ENCODE measurements around the gene TMEM38A.
"Not testable (repeated sequence)": the region's sequence is repeated elsewhere in the genome, so short reads cannot be mapped to it uniquely, and the experiment has no call there.

TMEM38A gene

GRCh38 chr19:16638666-16639065 is 22.3 kb upstream of the TMEM38A start:
- no peak for DNase-seq (ENCODE audit: low spot score)

- DNase-seq (ENCODE audit: low spot score), result no peak
Measured at GRCh38 chr19:16640951-16641350, 20.0 kb upstream of the TMEM38A start.

GRCh38 chr19:16641695-16642094 is 19.2 kb upstream of the TMEM38A start:
- no peak for DNase-seq (ENCODE audit: low spot score)

- no peak for DNase-seq (ENCODE audit: low spot score)
Measured at GRCh38 chr19:16645140-16645539, 15.8 kb upstream of the TMEM38A start.

- peak; percentile 56 for DNase-seq (ENCODE audit: low spot score)
Measured at GRCh38 chr19:16649734-16650133, 11.2 kb upstream of the TMEM38A start.

GRCh38 chr19:16650821-16651220 is 10.1 kb upstream of the TMEM38A start:
- no peak for DNase-seq (ENCODE audit: low spot score)

GRCh38 chr19:16651421-16652188 is 9.3 kb upstream of the TMEM38A start:
- not testable (repeated sequence) for DNase-seq (ENCODE audit: low spot score)

GRCh38 chr19:16652854-16653253 is 8.1 kb upstream of the TMEM38A start:
- DNase-seq (ENCODE audit: low spot score), result no peak

- peak; percentile 36 for DNase-seq (ENCODE audit: low spot score)
Measured at GRCh38 chr19:16654140-16654539, 6.8 kb upstream of the TMEM38A start.

- DNase-seq (ENCODE audit: low spot score), result no peak
Measured at GRCh38 chr19:16654627-16655026, 6.3 kb upstream of the TMEM38A start.

- no peak for DNase-seq (ENCODE audit: low spot score)
Measured at GRCh38 chr19:16655727-16656126, 5.2 kb upstream of the TMEM38A start.

GRCh38 chr19:16657384-16657783 is 3.6 kb upstream of the TMEM38A start:
- DNase-seq (ENCODE audit: low spot score), result no peak

GRCh38 chr19:16659464-16659831 is 1.5 kb upstream of the TMEM38A start:
- no peak for DNase-seq (ENCODE audit: low spot score)

GRCh38 chr19:16659832-16660708 is 869 bp upstream of the TMEM38A start, which contains the start of gene SMIM7:
TSS of gene SMIM7 (minus strand) at chr19:16660144. CDS start at chr19:16660110, 34 bp downstream.
- DNase-seq (ENCODE audit: low spot score), result peak; percentile 99

GRCh38 chr19:16661480-16662034 is 618 bp downstream of the TMEM38A start:
- no peak for DNase-seq (ENCODE audit: low spot score)

GRCh38 chr19:16668176-16668575 is 7.2 kb downstream of the TMEM38A start:
- DNase-seq (ENCODE audit: low spot score), result no peak

- DNase-seq (ENCODE audit: low spot score), result not testable (repeated sequence)
Measured at GRCh38 chr19:16668702-16669101, 7.8 kb downstream of the TMEM38A start.

GRCh38 chr19:16670291-16670690 is 9.4 kb downstream of the TMEM38A start:
- DNase-seq (ENCODE audit: low spot score), result no peak

GRCh38 chr19:16671652-16672274 is 10.8 kb downstream of the TMEM38A start:
- no peak for DNase-seq (ENCODE audit: low spot score)

GRCh38 chr19:16673231-16673630 is 12.3 kb downstream of the TMEM38A start:
- DNase-seq (ENCODE audit: low spot score), result no peak

GRCh38 chr19:16673839-16674238 is 12.9 kb downstream of the TMEM38A start:
- DNase-seq (ENCODE audit: low spot score), result not testable (repeated sequence)

GRCh38 chr19:16676101-16676798 is 15.3 kb downstream of the TMEM38A start:
- DNase-seq (ENCODE audit: low spot score), result no peak
